Measurements from ENCODE around the gene DLG1.

- TF ChIP-seq POLR2A (IDR thresholded peaks at IDR 0.05; ENCODE audit: borderline replicate concordance, extremely low read depth, insufficient read depth, insufficient read length) (no peak), ZNF274 (IDR thresholded peaks at IDR 0.05; ENCODE audit: low read depth, low read length) (no peak), CTCF (IDR thresholded peaks at IDR 0.05 in 2 of 3, conservative IDR thresholded peaks at IDR 0.05 in 1 of 3; ENCODE audit: borderline replicate concordance in 1 of 3, insufficient read depth in 1 of 3, low read depth in 2 of 3, low read length in 2 of 3) (no peak), SRF (IDR thresholded peaks at IDR 0.05; ENCODE audit: low read depth) (no peak)
These were observed 301.8 kb downstream of the DLG1 start for GRCh38 chr3:196996454-196997265.

Data from HCT116 (cell line).